DOHH2 (cell line): ENCODE data around the gene BTNL2.

Experiments
- H3F3A ChIP-seq: fragments of 200-600 bp; sonication (generic), shearing (Covaris generic); 2 replicates; pipeline ENCODE4 v1.6.0; 2016; ENCODE audit warnings: antibody characterized with exemption, mild to moderate bottlenecking; ENCODE audit not compliant: control insufficient read depth, insufficient read depth
- H3K27ac ChIP-seq: fragments of 200-600 bp; sonication (generic); 2 replicates; pipeline ENCODE4 v1.5.1; 2014; ENCODE audit warnings: low read depth, mild to moderate bottlenecking, low read length, moderate library complexity
- H3K27me3 ChIP-seq: fragments of 200-600 bp; sonication (generic); 2 replicates; pipeline ENCODE4 v1.6.1; 2014; ENCODE audit warnings: mild to moderate bottlenecking, low read length, mixed read lengths; ENCODE audit not compliant: control insufficient read depth
- H3K36me3 ChIP-seq: fragments of 200-600 bp; sonication (generic); 2 replicates; pipeline ENCODE4 v1.6.1; 2014; ENCODE audit warnings: mild to moderate bottlenecking, low read length, moderate library complexity, mixed read lengths; ENCODE audit not compliant: control insufficient read depth
- H3K4me1 ChIP-seq: fragments of 200-600 bp; sonication (generic); 2 replicates; pipeline ENCODE4 v1.6.1; 2014; ENCODE audit warnings: mild to moderate bottlenecking, low read length, mixed read lengths; ENCODE audit not compliant: control insufficient read depth
- H3K4me2 ChIP-seq: fragments of 200-600 bp; sonication (generic); 2 replicates; pipeline ENCODE4 v1.6.0; 2014; ENCODE audit warnings: mild to moderate bottlenecking, low read length, moderate library complexity
- H3K4me3 ChIP-seq: fragments of 200-600 bp; sonication (generic); 2 replicates; pipeline ENCODE4 v1.5.1; 2014; ENCODE audit warnings: mild to moderate bottlenecking, low read length, mixed read lengths
- H3K79me2 ChIP-seq: fragments of 200-600 bp; sonication (generic); 2 replicates; pipeline ENCODE4 v1.6.1; 2014; ENCODE audit warnings: mild to moderate bottlenecking, low read length, mixed read lengths; ENCODE audit not compliant: control insufficient read depth
- H3K9me2 ChIP-seq: fragments of 200-600 bp; sonication (generic); replicated peaks from 2 replicates; pipeline ENCODE4 v1.6.1; 2014; ENCODE audit warnings: mild to moderate bottlenecking, low read length, mixed read lengths; ENCODE audit not compliant: control insufficient read depth
- H3K9me3 ChIP-seq: fragments of 200-600 bp; sonication (generic); 2 replicates; pipeline ENCODE4 v1.6.1; 2014; ENCODE audit warnings: antibody characterized with exemption, low read length, mixed read lengths; ENCODE audit not compliant: control insufficient read depth, insufficient read depth
- H4K20me1 ChIP-seq: fragments of 200-600 bp; sonication (generic); 2 replicates; pipeline ENCODE4 v1.6.0; 2014; ENCODE audit warnings: low read depth, mild to moderate bottlenecking, antibody characterized with exemption, low read length, moderate library complexity; ENCODE audit not compliant: control insufficient read depth, insufficient read depth
- CTCF ChIP-seq: fragments of 200-600 bp; sonication (generic); IDR thresholded peaks from one replicate; pipeline ENCODE4 v1.5.1; 2014; ENCODE audit warnings: antibody characterized with exemption, mild to moderate bottlenecking, low read depth, low read length; ENCODE audit not compliant: poor library complexity, severe bottlenecking
- EZH2phosphoT487 ChIP-seq: fragments of 200-600 bp; sonication (generic); IDR thresholded peaks from 2 replicates; pipeline ENCODE4 v1.6.1; 2017; ENCODE audit warnings: borderline replicate concordance, mild to moderate bottlenecking, antibody characterized with exemption, low read length, moderate library complexity, mixed read lengths

Gene BTNL2

GRCh38 chr6:32410906-32411305 lies 3.9 kb upstream of the BTNL2 start:
- H3K4me2 ChIP-seq: no peak overlapping the region
- H3K36me3 ChIP-seq: no peaks in the 10 kb centered on the region
- no peak overlapping the region for H3K27ac ChIP-seq
- TF ChIP-seq EZH2phosphoT487: no peak
- no peak for TF ChIP-seq CTCF
- H3K4me3 ChIP-seq: no peak overlapping the region
- peaks cover 14% of the 10 kb centered on the region for H3K4me1 ChIP-seq
- H3F3A ChIP-seq: no peaks in the 10 kb centered on the region
- no peaks in the 10 kb centered on the region for H4K20me1 ChIP-seq
- H3K9me3 ChIP-seq: no peaks in the 10 kb centered on the region
- peaks cover 23% of the 10 kb centered on the region for H3K27me3 ChIP-seq
- H3K9me2 ChIP-seq: no peaks in the 10 kb centered on the region
- no peaks in the 10 kb centered on the region for H3K79me2 ChIP-seq

- H3K27me3 ChIP-seq: peaks cover 13% of the 10 kb centered on the region; the same call in 1 of the 2 replicates
- no peaks in the 10 kb centered on the region for H3K36me3 ChIP-seq
- no peak overlapping the region for H3K27ac ChIP-seq
- H3K4me1 ChIP-seq: no peaks in the 10 kb centered on the region
- H4K20me1 ChIP-seq: no peaks in the 10 kb centered on the region
- no peak overlapping the region for H3K4me3 ChIP-seq
- no peak overlapping the region for H3K4me2 ChIP-seq
- TF ChIP-seq EZH2phosphoT487: no peak
- no peak for TF ChIP-seq CTCF
- H3F3A ChIP-seq: peaks cover 4% of the 10 kb centered on the region; the same call in 1 of the 2 replicates
- H3K9me2 ChIP-seq: no peaks in the 10 kb centered on the region
- no peaks in the 10 kb centered on the region for H3K9me3 ChIP-seq
- no peaks in the 10 kb centered on the region for H3K79me2 ChIP-seq
Observed at GRCh38 chr6:32406197-32406596, 784 bp downstream of the BTNL2 start.

- Histone ChIP-seq H3K36me3 (no peaks in the 10 kb centered on the region), H3K27ac (no peak overlapping the region), H3F3A (peaks cover 4% of the 10 kb centered on the region; the same call in 1 of the 2 replicates), H3K79me2 (no peaks in the 10 kb centered on the region), H3K27me3 (peaks cover 13% of the 10 kb centered on the region; the same call in 1 of the 2 replicates), H3K4me2 (no peak overlapping the region), H4K20me1 (no peaks in the 10 kb centered on the region), H3K4me3 (no peak overlapping the region), H3K4me1 (no peaks in the 10 kb centered on the region), H3K9me2 (no peaks in the 10 kb centered on the region), H3K9me3 (no peaks in the 10 kb centered on the region)
- TF ChIP-seq EZH2phosphoT487: no peak
- TF ChIP-seq CTCF: no peak
Observed at GRCh38 chr6:32405656-32406055, 1.3 kb downstream of the BTNL2 start.

- Histone ChIP-seq H3K4me1 (peaks cover 14% of the 10 kb centered on the region), H3K4me2 (no peak overlapping the region), H3K4me3 (no peak overlapping the region), H3K36me3 (no peaks in the 10 kb centered on the region), H3K27me3 (peaks cover 10% of the 10 kb centered on the region; the same call in 1 of the 2 replicates), H3F3A (peaks cover 4% of the 10 kb centered on the region; the same call in 1 of the 2 replicates), H3K9me2 (no peaks in the 10 kb centered on the region), H3K27ac (no peak overlapping the region), H3K79me2 (no peaks in the 10 kb centered on the region), H3K9me3 (no peaks in the 10 kb centered on the region), H4K20me1 (no peaks in the 10 kb centered on the region)
- no peak for TF ChIP-seq EZH2phosphoT487
- TF ChIP-seq CTCF: no peak
Observed at GRCh38 chr6:32402812-32403211, 4.2 kb downstream of the BTNL2 start.
